Measurements from ENCODE around the gene TRIM37. TPM values are rescaled to one million over a fixed set of nuclear protein-coding genes. Genes with fewer than 3 reads are reported as not detected.

TRIM37 gene
- total RNA-seq, 1 experiment from 2014 or later: 62.3 TPM

- TF ChIP-seq ZNF425 (CRISPR knock-in tag; conservative IDR thresholded peaks at IDR 0.05) (no peak), SP1 (CRISPR knock-in tag; conservative IDR thresholded peaks at IDR 0.05) (no peak), ATF6 (CRISPR knock-in tag; IDR thresholded peaks at IDR 0.05) (no peak)
These were observed 22.5 kb downstream of the TRIM37 start (continued) for GRCh38 chr17:59084154-59084553.

GRCh38 chr17:59074494-59074893 lies 32.2 kb downstream of the TRIM37 start:
- DNase-seq (ENCODE audit: low spot score) (no peak), ATAC-seq (no peak)
- ChIA-PET POLR2A (no interaction called here), CTCF (no interaction called here)
- H3K36me3 Mint-ChIP-seq: peaks cover 54% of the 10 kb centered on the region
- no peaks in the 10 kb centered on the region for H3K4me1 Mint-ChIP-seq
- H3K4me3 Mint-ChIP-seq: no peak overlapping the region
- H3K27ac Mint-ChIP-seq: no peak overlapping the region
- no peaks in the 10 kb centered on the region for H3K9me3 Mint-ChIP-seq
- TF ChIP-seq KAT7 (CRISPR knock-in tag; IDR thresholded peaks at IDR 0.05; ENCODE audit: borderline replicate concordance): no peak
- TF ChIP-seq TCF7 (CRISPR knock-in tag; IDR thresholded peaks at IDR 0.05; ENCODE audit: low read depth): no peak
- no peak for TF ChIP-seq ATF6 (CRISPR knock-in tag; IDR thresholded peaks at IDR 0.05)
- TF ChIP-seq E2F1 (CRISPR knock-in tag; IDR thresholded peaks at IDR 0.05): no peak
- TF ChIP-seq IRF2 (CRISPR knock-in tag; IDR thresholded peaks at IDR 0.05; ENCODE audit: borderline replicate concordance, low read depth): no peak
- TF ChIP-seq USF2 (CRISPR knock-in tag; IDR thresholded peaks at IDR 0.05): no peak
- TF ChIP-seq JUN (CRISPR knock-in tag; IDR thresholded peaks at IDR 0.05): no peak
- TF ChIP-seq ZNF281 (CRISPR knock-in tag; IDR thresholded peaks at IDR 0.05): no peak
- no peak for TF ChIP-seq GRHL2 (CRISPR knock-in tag; IDR thresholded peaks at IDR 0.05; ENCODE audit: insufficient replicate concordance, severe bottlenecking)
- TF ChIP-seq ZNF121 (CRISPR knock-in tag; IDR thresholded peaks at IDR 0.05): no peak
- TF ChIP-seq EMX1 (CRISPR knock-in tag; IDR thresholded peaks at IDR 0.05): no peak
- TF ChIP-seq FOXJ3 (CRISPR knock-in tag; IDR thresholded peaks at IDR 0.05; ENCODE audit: borderline replicate concordance): no peak
- no peak for TF ChIP-seq ATF3 (CRISPR knock-in tag; conservative IDR thresholded peaks at IDR 0.05)
- no peak for TF ChIP-seq FOXP1 (CRISPR knock-in tag; IDR thresholded peaks at IDR 0.05; ENCODE audit: borderline replicate concordance)
- TF ChIP-seq ZBTB21 (CRISPR knock-in tag; IDR thresholded peaks at IDR 0.05; ENCODE audit: borderline replicate concordance): no peak
- TF ChIP-seq SP1 (CRISPR knock-in tag; conservative IDR thresholded peaks at IDR 0.05): no peak
- H3K27me3 Mint-ChIP-seq (ENCODE audit: low read depth): no peaks in the 10 kb centered on the region

All from WTC11 (cell line).